Measurements from ENCODE around the gene MAP1LC3B. TPM values are rescaled to one million over a fixed set of nuclear protein-coding genes. Genes with fewer than 3 reads are reported as not detected.

Gene MAP1LC3B
- total RNA-seq, 1 donor from 2014 or later, result 46.2 TPM

DNA sequence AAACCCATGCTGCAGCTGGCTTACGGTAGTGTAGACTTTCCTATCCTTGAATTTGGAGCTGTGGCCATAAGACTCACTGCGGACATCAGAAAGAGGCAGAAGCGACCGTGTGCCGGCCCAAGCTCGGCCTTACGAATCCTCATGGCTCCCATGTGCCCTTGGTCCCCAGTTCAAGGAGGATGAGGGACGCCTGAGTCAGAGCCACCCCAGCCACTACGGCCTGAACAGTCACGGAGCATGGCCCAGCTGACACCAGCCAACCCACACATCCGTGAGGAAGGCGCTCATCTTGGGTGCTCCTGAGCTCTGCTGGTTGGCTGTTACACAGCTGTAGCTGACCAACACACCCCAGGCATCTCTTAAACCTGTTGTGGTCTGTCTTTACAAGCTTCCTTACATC, 56.7 kb downstream of the MAP1LC3B start:
- TF ChIP-seq, protein P1, sequence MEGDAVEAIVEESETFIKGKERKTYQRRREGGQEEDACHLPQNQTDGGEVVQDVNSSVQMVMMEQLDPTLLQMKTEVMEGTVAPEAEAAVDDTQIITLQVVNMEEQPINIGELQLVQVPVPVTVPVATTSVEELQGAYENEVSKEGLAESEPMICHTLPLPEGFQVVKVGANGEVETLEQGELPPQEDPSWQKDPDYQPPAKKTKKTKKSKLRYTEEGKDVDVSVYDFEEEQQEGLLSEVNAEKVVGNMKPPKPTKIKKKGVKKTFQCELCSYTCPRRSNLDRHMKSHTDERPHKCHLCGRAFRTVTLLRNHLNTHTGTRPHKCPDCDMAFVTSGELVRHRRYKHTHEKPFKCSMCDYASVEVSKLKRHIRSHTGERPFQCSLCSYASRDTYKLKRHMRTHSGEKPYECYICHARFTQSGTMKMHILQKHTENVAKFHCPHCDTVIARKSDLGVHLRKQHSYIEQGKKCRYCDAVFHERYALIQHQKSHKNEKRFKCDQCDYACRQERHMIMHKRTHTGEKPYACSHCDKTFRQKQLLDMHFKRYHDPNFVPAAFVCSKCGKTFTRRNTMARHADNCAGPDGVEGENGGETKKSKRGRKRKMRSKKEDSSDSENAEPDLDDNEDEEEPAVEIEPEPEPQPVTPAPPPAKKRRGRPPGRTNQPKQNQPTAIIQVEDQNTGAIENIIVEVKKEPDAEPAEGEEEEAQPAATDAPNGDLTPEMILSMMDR (IDR thresholded peaks at IDR 0.05; ENCODE audit: unreplicated experiment), result no peak
- H3K27ac Mint-ChIP-seq, result no peak overlapping the region
- H3K4me3 Mint-ChIP-seq (ENCODE audit: low read depth), result no peak overlapping the region
- no peaks in the 10 kb centered on the region for H3K4me1 Mint-ChIP-seq (ENCODE audit: low read depth)
- H3K36me3 Mint-ChIP-seq (ENCODE audit: insufficient read depth), result peaks cover 43% of the 10 kb centered on the region
- H3K9me3 Mint-ChIP-seq (ENCODE audit: low read depth), result peaks cover 10% of the 10 kb centered on the region
- DNase-seq (ENCODE audit: low spot score, unreplicated experiment), result no peak
- no peaks in the 10 kb centered on the region for H3K27me3 Mint-ChIP-seq

DNA sequence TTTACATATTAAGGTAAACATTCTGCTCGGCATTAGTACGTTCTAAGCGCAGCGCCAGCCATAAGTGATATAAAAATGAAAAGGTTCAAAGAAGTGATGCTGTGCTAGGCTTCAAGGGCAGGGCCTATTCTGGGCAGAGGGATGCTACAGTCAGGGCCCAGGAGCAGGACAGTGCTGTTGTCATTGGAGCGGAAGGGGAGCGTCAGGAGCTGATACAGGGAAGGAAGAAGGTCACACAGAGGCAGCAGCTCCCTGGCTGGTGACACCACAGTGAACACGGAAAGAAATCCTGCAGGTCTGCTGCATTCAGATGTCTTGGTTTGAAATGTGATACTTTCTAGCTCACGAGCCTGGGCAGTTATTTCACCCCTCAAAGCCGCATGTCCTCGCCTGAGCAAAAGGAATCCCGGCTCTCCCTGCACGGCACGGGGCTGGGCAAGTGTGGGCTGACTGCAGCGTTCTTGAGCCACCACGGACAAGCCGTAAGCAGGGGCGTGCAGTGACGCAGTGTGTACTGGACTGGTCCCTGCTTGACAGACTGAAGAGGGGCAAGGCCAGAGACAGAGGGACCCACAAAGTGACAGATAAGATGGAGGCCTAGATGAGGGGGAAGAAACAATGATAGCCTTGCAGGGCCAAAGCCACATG, 59.6 kb downstream of the MAP1LC3B start:
- Mint-ChIP-seq H3K27me3 (no peaks in the 10 kb centered on the region), H3K4me1 (ENCODE audit: low read depth) (no peaks in the 10 kb centered on the region), H3K27ac (no peak overlapping the region), H3K9me3 (ENCODE audit: low read depth) (no peaks in the 10 kb centered on the region), H3K4me3 (ENCODE audit: low read depth) (no peak overlapping the region), H3K36me3 (ENCODE audit: insufficient read depth) (peaks cover 26% of the 10 kb centered on the region)
- no peak for DNase-seq (ENCODE audit: low spot score, unreplicated experiment)
- TF ChIP-seq, protein P1 (IDR thresholded peaks at IDR 0.05; ENCODE audit: unreplicated experiment), result no peak

DNA sequence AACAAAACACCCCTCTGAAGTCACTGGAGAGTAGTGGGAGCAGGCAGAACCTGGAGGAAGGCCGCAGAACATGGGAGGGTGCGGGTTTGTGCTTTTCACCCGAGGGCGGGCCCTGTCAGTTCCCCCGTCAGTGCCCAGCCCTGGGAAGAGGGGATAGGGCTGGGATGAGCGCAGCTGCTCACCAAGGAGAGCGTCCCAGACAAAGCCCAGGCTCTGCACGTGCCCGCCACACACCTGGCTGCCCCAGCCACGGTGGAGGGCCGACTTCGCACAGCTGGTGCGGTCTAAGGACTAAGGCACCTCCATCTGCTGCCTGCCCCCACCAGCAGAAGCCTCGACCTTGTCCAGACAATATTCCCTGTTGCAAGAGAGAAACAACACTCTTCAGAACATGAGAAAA, 61.2 kb downstream of the MAP1LC3B start:
- Mint-ChIP-seq H3K27ac (no peak overlapping the region), H3K4me1 (ENCODE audit: low read depth) (no peaks in the 10 kb centered on the region), H3K27me3 (no peaks in the 10 kb centered on the region), H3K9me3 (ENCODE audit: low read depth) (no peaks in the 10 kb centered on the region), H3K36me3 (ENCODE audit: insufficient read depth) (peaks cover 24% of the 10 kb centered on the region), H3K4me3 (ENCODE audit: low read depth) (no peak overlapping the region)
- no peak for DNase-seq (ENCODE audit: low spot score, unreplicated experiment)
- TF ChIP-seq, protein P1 (IDR thresholded peaks at IDR 0.05; ENCODE audit: unreplicated experiment), result no peak

Other genes starting within 250 kb of the MAP1LC3B start
- 4.7 and 5.5 TPM in 2 replicates for gene C16orf95, start 74.9 kb upstream of the MAP1LC3B start, total RNA-seq
- 21.6 and 23.5 TPM in 2 replicates for gene FBXO31, start 8.6 kb upstream of the MAP1LC3B start, total RNA-seq
- gene ZCCHC14, start 100.7 kb downstream of the MAP1LC3B start, total RNA-seq, result 40.5 and 42.4 TPM in 2 replicates
- gene JPH3, start 210.2 kb downstream of the MAP1LC3B start, total RNA-seq, result 23.1 and 26.4 TPM in 2 replicates